ENCODE results near the gene TFAM.

DNA sequence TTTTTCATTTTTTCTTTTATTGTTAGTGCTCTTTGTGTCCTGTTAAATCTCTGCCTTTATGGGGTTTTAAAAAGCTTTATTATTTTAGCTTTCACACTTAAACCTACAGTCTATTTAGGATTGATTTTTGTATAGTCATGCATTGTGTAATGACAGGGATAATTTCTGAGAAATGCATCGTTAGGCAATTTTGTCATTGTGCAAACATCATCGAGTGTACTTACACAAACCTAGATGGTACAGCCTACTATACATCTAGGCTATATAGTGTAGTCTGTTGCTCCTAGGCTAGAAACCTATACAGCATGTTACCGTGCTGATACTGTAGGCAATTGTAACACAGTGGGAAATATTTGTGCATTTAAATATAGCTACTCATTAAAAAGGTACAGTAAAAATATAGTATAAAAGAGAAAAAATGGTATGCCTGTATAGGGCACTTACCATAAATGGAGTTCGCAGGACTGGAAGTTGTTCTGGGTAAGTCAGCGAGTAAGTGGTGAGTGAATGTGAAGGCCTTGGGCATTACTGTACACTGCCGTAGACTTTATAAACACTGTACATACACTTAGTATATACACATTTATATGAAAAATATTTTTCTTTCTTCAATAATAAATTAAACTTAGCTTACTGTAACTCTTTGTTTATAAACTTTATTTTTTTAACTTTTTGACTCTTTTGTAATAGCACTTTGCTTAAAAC, 34.4 kb upstream of the TFAM start:
- TF ChIP-seq YY1 (IDR thresholded peaks at IDR 0.05; ENCODE audit: insufficient read depth, insufficient read length) (no peak), ZNF274 (IDR thresholded peaks at IDR 0.05; ENCODE audit: low read depth, low read length) (no peak), SUZ12 (IDR thresholded peaks at IDR 0.05; ENCODE audit: extremely low read depth, insufficient read depth, insufficient read length) (no peak)

Data from NT2/D1 (cell line).